HEK293 (cell line): ENCODE results near the gene LIPE.

ENCODE experiments used
- GLIS1 ChIP-seq: fragments of 450-650 bp; formaldehyde crosslinking; IDR thresholded peaks from 2 replicates; pipeline ENCODE4 v1.5.1; 2016; ENCODE audit warnings: missing biosample characterization, missing genetic modification characterization
- KLF16 ChIP-seq: fragments of 450-650 bp; formaldehyde crosslinking; IDR thresholded peaks from 2 replicates; pipeline ENCODE4 v1.5.1; 2017; ENCODE audit warnings: missing biosample characterization, missing genetic modification characterization
- SALL2 ChIP-seq: fragments of 450-650 bp; formaldehyde crosslinking; IDR thresholded peaks from 2 replicates; pipeline ENCODE4 v1.5.0; 2017; ENCODE audit warnings: missing biosample characterization, mild to moderate bottlenecking, missing genetic modification characterization, borderline replicate concordance
- SCRT2 ChIP-seq: fragments of 450-650 bp; formaldehyde crosslinking; IDR thresholded peaks from 2 replicates; pipeline ENCODE4 v1.5.1; 2016; ENCODE audit warnings: missing biosample characterization, missing genetic modification characterization
- ZBTB1 ChIP-seq: fragments of 450-650 bp; formaldehyde crosslinking; IDR thresholded peaks from 2 replicates; pipeline ENCODE4 v1.5.1; 2016; ENCODE audit warnings: missing biosample characterization, missing genetic modification characterization
- ZBTB21 ChIP-seq: fragments of 450-650 bp; formaldehyde crosslinking; IDR thresholded peaks from 2 replicates; pipeline ENCODE4 v1.5.1; 2017; ENCODE audit warnings: missing biosample characterization, missing genetic modification characterization
- ZBTB26 ChIP-seq: fragments of 450-650 bp; formaldehyde crosslinking; optimal IDR thresholded peaks from 2 replicates; pipeline ENCODE3; 2016; ENCODE audit warnings: missing biosample characterization, mild to moderate bottlenecking, missing genetic modification characterization
- ZBTB8A ChIP-seq: fragments of 450-650 bp; formaldehyde crosslinking; IDR thresholded peaks from 2 replicates; pipeline ENCODE4 v1.5.1; 2016; ENCODE audit warnings: missing biosample characterization, missing genetic modification characterization
- ZEB2 ChIP-seq: fragments of 450-650 bp; formaldehyde crosslinking; IDR thresholded peaks from 2 replicates; pipeline ENCODE4 v1.5.1; 2016; ENCODE audit warnings: missing biosample characterization, missing genetic modification characterization
- ZFHX2 ChIP-seq: fragments of 450-650 bp; formaldehyde crosslinking; conservative IDR thresholded peaks from 2 replicates; pipeline ENCODE4 v1.5.1; 2016; ENCODE audit warnings: missing biosample characterization, missing genetic modification characterization
- ZNF140 ChIP-seq: fragments of 450-650 bp; formaldehyde crosslinking; IDR thresholded peaks from 2 replicates; pipeline ENCODE4 v1.5.1; 2016; ENCODE audit warnings: missing biosample characterization, missing genetic modification characterization
- ZNF157 ChIP-seq: fragments of 450-650 bp; formaldehyde crosslinking; IDR thresholded peaks from 2 replicates; pipeline ENCODE4 v1.5.1; 2016; ENCODE audit warnings: missing biosample characterization, missing genetic modification characterization
- ZNF302 ChIP-seq: fragments of 450-650 bp; formaldehyde crosslinking; IDR thresholded peaks from 2 replicates; pipeline ENCODE4 v1.5.1; 2016; ENCODE audit warnings: missing biosample characterization, missing genetic modification characterization, low read depth
- ZNF391 ChIP-seq: fragments of 450-650 bp; formaldehyde crosslinking; IDR thresholded peaks from 2 replicates; pipeline ENCODE4 v1.5.1; 2016; ENCODE audit warnings: low read depth, missing biosample characterization, missing genetic modification characterization, borderline replicate concordance
- ZNF426 ChIP-seq: fragments of 450-650 bp; formaldehyde crosslinking; IDR thresholded peaks from 2 replicates; pipeline ENCODE4 v1.5.1; 2017; ENCODE audit warnings: missing biosample characterization, missing genetic modification characterization, mild to moderate bottlenecking, inconsistent platforms, moderate library complexity
- ZNF530 ChIP-seq: fragments of 450-650 bp; formaldehyde crosslinking; IDR thresholded peaks from 2 replicates; pipeline ENCODE4 v1.5.1; 2016; ENCODE audit warnings: low read depth, missing biosample characterization, missing genetic modification characterization
- ZNF558 ChIP-seq: fragments of 450-650 bp; formaldehyde crosslinking; IDR thresholded peaks from 2 replicates; pipeline ENCODE4 v1.5.1; 2016; ENCODE audit warnings: missing biosample characterization, missing genetic modification characterization
- ZNF596 ChIP-seq: fragments of 450-650 bp; IDR thresholded peaks from 2 replicates; pipeline ENCODE4 v1.5.0; 2018; ENCODE audit warnings: missing biosample characterization, mild to moderate bottlenecking, missing genetic modification characterization, moderate library complexity
- ZNF623 ChIP-seq: fragments of 450-650 bp; formaldehyde crosslinking; IDR thresholded peaks from 2 replicates; pipeline ENCODE4 v1.5.1; 2016; ENCODE audit warnings: missing biosample characterization, missing genetic modification characterization
- ZNF624 ChIP-seq: fragments of 450-650 bp; formaldehyde crosslinking; IDR thresholded peaks from 2 replicates; pipeline ENCODE4 v1.5.1; 2017; ENCODE audit warnings: missing biosample characterization, missing genetic modification characterization
- ZNF664 ChIP-seq: fragments of 450-650 bp; formaldehyde crosslinking; IDR thresholded peaks from 2 replicates; pipeline ENCODE4 v1.5.1; 2016; ENCODE audit warnings: missing biosample characterization, missing genetic modification characterization
- ZNF677 ChIP-seq: fragments of 450-650 bp; IDR thresholded peaks from 2 replicates; pipeline ENCODE4 v1.5.0; 2018; ENCODE audit warnings: missing biosample characterization, mild to moderate bottlenecking, missing genetic modification characterization, moderate library complexity
- ZNF776 ChIP-seq: fragments of 450-650 bp; formaldehyde crosslinking; IDR thresholded peaks from 2 replicates; pipeline ENCODE4 v1.5.0; 2017; ENCODE audit warnings: missing biosample characterization, missing genetic modification characterization, borderline replicate concordance
- ZNF791 ChIP-seq: fragments of 450-650 bp; formaldehyde crosslinking; IDR thresholded peaks from 2 replicates; pipeline ENCODE4 v1.5.1; 2016; ENCODE audit warnings: missing biosample characterization, missing genetic modification characterization
- ZNF830 ChIP-seq: fragments of 450-650 bp; IDR thresholded peaks from 2 replicates; pipeline ENCODE4 v1.5.0; 2018; ENCODE audit warnings: missing biosample characterization, missing genetic modification characterization, low read depth, mild to moderate bottlenecking, moderate library complexity
- TF ChIP-seq, protein P1 (sequence below): fragments of 450-650 bp; formaldehyde crosslinking; IDR thresholded peaks from 2 replicates; pipeline ENCODE4 v1.5.1; 2016; ENCODE audit warnings: missing biosample characterization, missing genetic modification characterization
- TF ChIP-seq, protein P2 (sequence below): fragments of 450-650 bp; formaldehyde crosslinking; IDR thresholded peaks from 2 replicates; pipeline ENCODE4 v1.5.1; 2016; ENCODE audit warnings: missing biosample characterization, missing genetic modification characterization, low read depth
- TF ChIP-seq, protein P3 (sequence below): fragments of 450-650 bp; IDR thresholded peaks from 2 replicates; pipeline ENCODE4 v1.5.1; 2018; ENCODE audit warnings: missing biosample characterization, mild to moderate bottlenecking, missing genetic modification characterization
- TF ChIP-seq, protein P4 (sequence below): fragments of 450-650 bp; formaldehyde crosslinking; IDR thresholded peaks from 2 replicates; pipeline ENCODE4 v1.5.1; 2016; ENCODE audit warnings: missing biosample characterization, missing genetic modification characterization
- TF ChIP-seq, protein P5 (sequence below): fragments of 450-650 bp; formaldehyde crosslinking; IDR thresholded peaks from 2 replicates; pipeline ENCODE4 v1.5.1; 2017; ENCODE audit warnings: missing biosample characterization, missing genetic modification characterization

Gene LIPE

DNA sequence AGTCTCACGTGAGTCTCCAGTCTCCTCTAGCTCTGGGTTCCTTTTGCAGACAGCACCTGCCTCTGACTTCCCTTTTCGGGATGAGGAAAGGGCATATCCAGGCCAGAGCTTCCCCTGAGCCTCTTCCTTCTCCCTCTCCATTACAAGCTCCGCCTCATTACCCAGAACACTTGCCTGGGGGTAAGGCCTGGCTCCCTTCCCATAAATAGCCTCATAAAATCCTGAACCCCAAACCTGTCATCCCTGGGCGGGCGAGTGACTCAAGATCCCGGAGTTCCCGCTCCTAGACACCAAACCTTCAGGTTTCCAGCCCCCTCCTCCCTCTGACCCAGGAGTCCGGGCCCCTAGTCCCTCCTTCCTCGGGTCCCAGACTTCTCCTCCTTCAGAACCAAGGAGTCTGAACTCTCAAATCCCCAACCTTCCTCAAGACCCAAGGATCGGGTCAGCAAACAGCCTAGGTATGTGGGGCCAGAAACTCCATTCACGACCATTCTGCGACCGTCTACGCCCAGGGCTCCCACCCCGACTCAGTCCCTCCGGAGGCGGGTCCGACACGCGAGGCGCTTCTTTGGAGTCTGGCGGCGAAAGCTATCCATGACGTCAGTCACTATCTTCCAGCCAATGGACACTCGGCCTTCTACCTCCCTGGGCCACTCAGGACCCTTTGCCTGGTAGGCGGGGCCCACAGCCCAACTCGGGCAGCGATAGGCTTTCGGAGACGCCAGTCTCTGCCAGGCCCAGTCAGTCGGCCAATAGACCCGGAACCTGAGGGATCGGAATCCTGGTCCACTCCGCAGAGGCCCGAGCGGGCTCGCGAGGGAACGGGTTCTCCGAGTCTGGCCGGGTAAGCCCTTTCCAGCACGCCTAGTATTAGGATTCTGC lies 30.6 kb downstream of the LIPE start (continued):
- TF ChIP-seq, protein P1, sequence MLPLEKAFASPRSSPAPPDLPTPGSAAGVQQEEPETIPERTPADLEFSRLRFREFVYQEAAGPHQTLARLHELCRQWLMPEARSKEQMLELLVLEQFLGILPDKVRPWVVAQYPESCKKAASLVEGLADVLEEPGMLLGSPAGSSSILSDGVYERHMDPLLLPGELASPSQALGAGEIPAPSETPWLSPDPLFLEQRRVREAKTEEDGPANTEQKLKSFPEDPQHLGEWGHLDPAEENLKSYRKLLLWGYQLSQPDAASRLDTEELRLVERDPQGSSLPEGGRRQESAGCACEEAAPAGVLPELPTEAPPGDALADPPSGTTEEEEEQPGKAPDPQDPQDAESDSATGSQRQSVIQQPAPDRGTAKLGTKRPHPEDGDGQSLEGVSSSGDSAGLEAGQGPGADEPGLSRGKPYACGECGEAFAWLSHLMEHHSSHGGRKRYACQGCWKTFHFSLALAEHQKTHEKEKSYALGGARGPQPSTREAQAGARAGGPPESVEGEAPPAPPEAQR (tag by site-specific recombination): no peak
- TF ChIP-seq ZBTB1 (tag by site-specific recombination) (no peak), ZNF623 (0 out of 2 replicates have a peak, but pooled peaks have one; percentile 21), ZNF664 (tag by site-specific recombination) (0 out of 2 replicates have a peak, but pooled peaks have one; percentile 17), ZBTB8A (peak; percentile 82), ZNF624 (tag by site-specific recombination) (no peak), ZNF776 (tag by site-specific recombination) (no peak), ZNF558 (peak; percentile 31; the same call in 1 of the 2 replicates), ZNF391 (tag by site-specific recombination) (peak; percentile 87; the same call in 1 of the 2 replicates), ZNF830 (no peak), ZEB2 (peak; percentile 75), GLIS1 (tag by site-specific recombination) (peak; percentile 68), ZBTB21 (tag by site-specific recombination) (peak; percentile 83), ZNF677 (tag by site-specific recombination) (no peak), ZNF791 (0 out of 2 replicates have a peak, but pooled peaks have one; percentile 8), ZNF140 (tag by site-specific recombination) (no peak), ZNF530 (tag by site-specific recombination) (no peak), ZFHX2 (tag by site-specific recombination) (peak; percentile 47), KLF16 (tag by site-specific recombination) (peak; percentile 63; the same call in 1 of the 2 replicates), ZBTB26 (peak; percentile 41), ZNF426 (tag by site-specific recombination) (no peak), SCRT2 (tag by site-specific recombination) (no peak), ZNF302 (tag by site-specific recombination) (no peak), ZNF157 (tag by site-specific recombination) (no peak), SALL2 (tag by site-specific recombination) (no peak), ZNF596 (tag by site-specific recombination) (no peak)
- TF ChIP-seq, protein P2, sequence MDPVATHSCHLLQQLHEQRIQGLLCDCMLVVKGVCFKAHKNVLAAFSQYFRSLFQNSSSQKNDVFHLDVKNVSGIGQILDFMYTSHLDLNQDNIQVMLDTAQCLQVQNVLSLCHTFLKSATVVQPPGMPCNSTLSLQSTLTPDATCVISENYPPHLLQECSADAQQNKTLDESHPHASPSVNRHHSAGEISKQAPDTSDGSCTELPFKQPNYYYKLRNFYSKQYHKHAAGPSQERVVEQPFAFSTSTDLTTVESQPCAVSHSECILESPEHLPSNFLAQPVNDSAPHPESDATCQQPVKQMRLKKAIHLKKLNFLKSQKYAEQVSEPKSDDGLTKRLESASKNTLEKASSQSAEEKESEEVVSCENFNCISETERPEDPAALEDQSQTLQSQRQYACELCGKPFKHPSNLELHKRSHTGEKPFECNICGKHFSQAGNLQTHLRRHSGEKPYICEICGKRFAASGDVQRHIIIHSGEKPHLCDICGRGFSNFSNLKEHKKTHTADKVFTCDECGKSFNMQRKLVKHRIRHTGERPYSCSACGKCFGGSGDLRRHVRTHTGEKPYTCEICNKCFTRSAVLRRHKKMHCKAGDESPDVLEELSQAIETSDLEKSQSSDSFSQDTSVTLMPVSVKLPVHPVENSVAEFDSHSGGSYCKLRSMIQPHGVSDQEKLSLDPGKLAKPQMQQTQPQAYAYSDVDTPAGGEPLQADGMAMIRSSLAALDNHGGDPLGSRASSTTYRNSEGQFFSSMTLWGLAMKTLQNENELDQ (tag by site-specific recombination): no peak
- TF ChIP-seq, protein P3, sequence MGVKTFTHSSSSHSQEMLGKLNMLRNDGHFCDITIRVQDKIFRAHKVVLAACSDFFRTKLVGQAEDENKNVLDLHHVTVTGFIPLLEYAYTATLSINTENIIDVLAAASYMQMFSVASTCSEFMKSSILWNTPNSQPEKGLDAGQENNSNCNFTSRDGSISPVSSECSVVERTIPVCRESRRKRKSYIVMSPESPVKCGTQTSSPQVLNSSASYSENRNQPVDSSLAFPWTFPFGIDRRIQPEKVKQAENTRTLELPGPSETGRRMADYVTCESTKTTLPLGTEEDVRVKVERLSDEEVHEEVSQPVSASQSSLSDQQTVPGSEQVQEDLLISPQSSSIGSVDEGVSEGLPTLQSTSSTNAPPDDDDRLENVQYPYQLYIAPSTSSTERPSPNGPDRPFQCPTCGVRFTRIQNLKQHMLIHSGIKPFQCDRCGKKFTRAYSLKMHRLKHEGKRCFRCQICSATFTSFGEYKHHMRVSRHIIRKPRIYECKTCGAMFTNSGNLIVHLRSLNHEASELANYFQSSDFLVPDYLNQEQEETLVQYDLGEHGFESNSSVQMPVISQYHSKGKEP (tag by site-specific recombination): no peak
- TF ChIP-seq, protein P4, sequence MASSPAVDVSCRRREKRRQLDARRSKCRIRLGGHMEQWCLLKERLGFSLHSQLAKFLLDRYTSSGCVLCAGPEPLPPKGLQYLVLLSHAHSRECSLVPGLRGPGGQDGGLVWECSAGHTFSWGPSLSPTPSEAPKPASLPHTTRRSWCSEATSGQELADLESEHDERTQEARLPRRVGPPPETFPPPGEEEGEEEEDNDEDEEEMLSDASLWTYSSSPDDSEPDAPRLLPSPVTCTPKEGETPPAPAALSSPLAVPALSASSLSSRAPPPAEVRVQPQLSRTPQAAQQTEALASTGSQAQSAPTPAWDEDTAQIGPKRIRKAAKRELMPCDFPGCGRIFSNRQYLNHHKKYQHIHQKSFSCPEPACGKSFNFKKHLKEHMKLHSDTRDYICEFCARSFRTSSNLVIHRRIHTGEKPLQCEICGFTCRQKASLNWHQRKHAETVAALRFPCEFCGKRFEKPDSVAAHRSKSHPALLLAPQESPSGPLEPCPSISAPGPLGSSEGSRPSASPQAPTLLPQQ: peak; percentile 90
- TF ChIP-seq, protein P5, sequence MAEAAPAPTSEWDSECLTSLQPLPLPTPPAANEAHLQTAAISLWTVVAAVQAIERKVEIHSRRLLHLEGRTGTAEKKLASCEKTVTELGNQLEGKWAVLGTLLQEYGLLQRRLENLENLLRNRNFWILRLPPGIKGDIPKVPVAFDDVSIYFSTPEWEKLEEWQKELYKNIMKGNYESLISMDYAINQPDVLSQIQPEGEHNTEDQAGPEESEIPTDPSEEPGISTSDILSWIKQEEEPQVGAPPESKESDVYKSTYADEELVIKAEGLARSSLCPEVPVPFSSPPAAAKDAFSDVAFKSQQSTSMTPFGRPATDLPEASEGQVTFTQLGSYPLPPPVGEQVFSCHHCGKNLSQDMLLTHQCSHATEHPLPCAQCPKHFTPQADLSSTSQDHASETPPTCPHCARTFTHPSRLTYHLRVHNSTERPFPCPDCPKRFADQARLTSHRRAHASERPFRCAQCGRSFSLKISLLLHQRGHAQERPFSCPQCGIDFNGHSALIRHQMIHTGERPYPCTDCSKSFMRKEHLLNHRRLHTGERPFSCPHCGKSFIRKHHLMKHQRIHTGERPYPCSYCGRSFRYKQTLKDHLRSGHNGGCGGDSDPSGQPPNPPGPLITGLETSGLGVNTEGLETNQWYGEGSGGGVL: peak; percentile 95
